BLaER1 treated with 17β-estradiol and CSF1 and Interleukin-3, amounts not matched to agents 10 nM and 100 nM (cell line): ENCODE results near the gene ARAP3.

Source experiments
- H3K27ac ChIP-seq, 11 experiments: shearing (Covaris generic); formaldehyde crosslinking; 2 replicates each; pipeline ENCODE4 v1.8.1; 2022
- H3K27me3 ChIP-seq, 11 experiments: shearing (Covaris generic); formaldehyde crosslinking; 2 replicates each; pipeline ENCODE4 v1.8.1; 2022
- H3K36me3 ChIP-seq, 11 experiments: shearing (Covaris generic); formaldehyde crosslinking; 2 replicates each; pipeline ENCODE4 v1.8.1; 2022
- H3K4me1 ChIP-seq, 10 experiments: shearing (Covaris generic); formaldehyde crosslinking; 2 replicates each; pipeline ENCODE4 v1.8.1; 2022
- H3K4me2 ChIP-seq, 11 experiments: shearing (Covaris generic); formaldehyde crosslinking; 2 replicates each; pipeline ENCODE4 v1.8.1; 2022
- H3K4me3 ChIP-seq, 10 experiments: shearing (Covaris generic); formaldehyde crosslinking; 2 replicates each; pipeline ENCODE4 v1.8.1; 2022
- H3K9ac ChIP-seq, 11 experiments: shearing (Covaris generic); formaldehyde crosslinking; 2 replicates each; pipeline ENCODE4 v1.8.1; 2022
- H3K9me3 ChIP-seq, 11 experiments: shearing (Covaris generic); formaldehyde crosslinking; replicated peaks in 1 of 11; 2 replicates each; pipeline ENCODE4 v1.8.1; 2022
- H4K20me1 ChIP-seq, 11 experiments: shearing (Covaris generic); formaldehyde crosslinking; 2 replicates each; pipeline ENCODE4 v1.8.1; 2022
- Cebpa-rat ChIP-seq, 11 experiments: shearing (Covaris generic); IDR thresholded peaks; 2 replicates each; pipeline ENCODE4 v1.8.1; 2022

ARAP3 gene

DNA sequence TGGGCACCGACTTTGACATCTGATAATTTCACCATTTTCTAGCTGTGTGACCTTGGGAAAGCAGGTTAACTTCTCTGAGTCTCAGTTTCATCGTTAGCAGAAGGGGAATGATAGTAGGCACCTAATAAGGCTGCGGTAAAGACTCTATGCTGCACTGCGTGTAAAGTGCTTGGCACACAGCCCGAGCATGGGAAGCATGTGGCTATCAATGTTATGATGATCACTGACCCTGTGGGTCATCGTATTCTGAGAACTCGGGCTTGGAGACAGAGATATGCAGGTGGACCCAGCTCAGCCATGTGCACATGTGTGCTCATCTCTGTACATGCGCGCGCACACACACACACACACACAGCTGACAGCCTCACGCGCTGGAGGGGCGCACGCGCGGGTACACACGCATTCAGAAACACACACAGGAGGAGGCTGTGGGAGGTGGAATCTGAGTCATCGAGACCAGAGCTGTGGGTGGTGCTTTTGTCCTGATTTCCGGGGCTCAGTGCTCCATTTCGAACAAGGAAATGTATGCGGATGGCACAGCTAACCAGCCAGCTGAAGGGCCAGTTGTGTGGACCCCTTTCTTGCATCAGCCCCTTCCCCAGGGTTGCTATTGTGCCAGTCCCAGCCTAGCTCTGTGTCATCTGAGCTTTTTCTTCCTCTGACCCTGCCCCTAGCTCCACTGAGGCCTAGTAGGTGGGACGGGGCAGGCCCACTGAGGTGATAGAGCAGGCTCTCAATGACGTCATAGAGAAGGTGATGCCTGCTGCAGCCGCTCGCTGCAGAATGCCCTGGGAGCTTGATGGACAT lies 11.1 kb upstream of the ARAP3 start:
- Histone ChIP-seq H3K27me3 (no peaks in the 10 kb centered on the region), H3K4me3 (no peak overlapping the region), H4K20me1 (no peaks in the 10 kb centered on the region), H3K9me3 (no peaks in the 10 kb centered on the region), H3K4me1 (peaks cover 5 to 25% (median 14%) of the 10 kb centered on the region in 10 experiments; a peak in 18 of 20 replicates), H3K36me3 (no peaks in the 10 kb centered on the region), H3K4me2 (peak overlapping the region; percentile 66 to 91 (median 80); a peak in 17 of 22 replicates), H3K27ac (no peak overlapping the region), H3K9ac (no peak overlapping the region; a peak in 1 of 22 replicates)
- no peak for TF ChIP-seq Cebpa-rat (IDR thresholded peaks at IDR 0.05)

DNA sequence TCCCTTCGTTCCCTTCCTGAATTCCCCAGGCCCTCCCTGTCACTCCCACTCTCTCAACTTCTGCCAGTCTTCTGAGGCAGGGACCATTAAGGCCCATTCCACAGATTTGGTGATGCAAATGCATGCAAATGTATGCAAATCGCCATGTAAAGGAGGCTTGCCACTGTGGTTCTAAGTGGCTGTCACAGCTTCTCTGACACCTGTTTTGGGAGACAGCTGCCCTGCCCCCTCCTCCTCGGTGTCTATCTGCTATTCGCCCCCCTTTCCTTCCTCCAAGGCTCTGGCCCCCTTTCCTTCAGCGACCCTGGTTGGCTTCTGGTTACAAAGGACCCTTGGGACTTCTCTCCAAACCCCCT lies 10.5 kb upstream of the ARAP3 start:
- no peak for TF ChIP-seq Cebpa-rat (IDR thresholded peaks at IDR 0.05)
- H3K4me2 ChIP-seq: peak overlapping the region; percentile 66 to 91 (median 80)
- peak overlapping the region; percentile 42 to 68 (median 51); a peak in 18 of 20 replicates for H3K4me3 ChIP-seq
- H3K27me3 ChIP-seq: no peaks in the 10 kb centered on the region
- H3K27ac ChIP-seq: no peak overlapping the region
- peak overlapping the region in 8 of 11 experiments; percentile 9 to 59 (median 48); a peak in 10 of 22 replicates for H3K9ac ChIP-seq
- H4K20me1 ChIP-seq: no peaks in the 10 kb centered on the region
- H3K36me3 ChIP-seq: no peaks in the 10 kb centered on the region
- peaks cover 5 to 25% (median 14%) of the 10 kb centered on the region in 10 experiments; a peak in 18 of 20 replicates for H3K4me1 ChIP-seq
- H3K9me3 ChIP-seq: no peaks in the 10 kb centered on the region

DNA sequence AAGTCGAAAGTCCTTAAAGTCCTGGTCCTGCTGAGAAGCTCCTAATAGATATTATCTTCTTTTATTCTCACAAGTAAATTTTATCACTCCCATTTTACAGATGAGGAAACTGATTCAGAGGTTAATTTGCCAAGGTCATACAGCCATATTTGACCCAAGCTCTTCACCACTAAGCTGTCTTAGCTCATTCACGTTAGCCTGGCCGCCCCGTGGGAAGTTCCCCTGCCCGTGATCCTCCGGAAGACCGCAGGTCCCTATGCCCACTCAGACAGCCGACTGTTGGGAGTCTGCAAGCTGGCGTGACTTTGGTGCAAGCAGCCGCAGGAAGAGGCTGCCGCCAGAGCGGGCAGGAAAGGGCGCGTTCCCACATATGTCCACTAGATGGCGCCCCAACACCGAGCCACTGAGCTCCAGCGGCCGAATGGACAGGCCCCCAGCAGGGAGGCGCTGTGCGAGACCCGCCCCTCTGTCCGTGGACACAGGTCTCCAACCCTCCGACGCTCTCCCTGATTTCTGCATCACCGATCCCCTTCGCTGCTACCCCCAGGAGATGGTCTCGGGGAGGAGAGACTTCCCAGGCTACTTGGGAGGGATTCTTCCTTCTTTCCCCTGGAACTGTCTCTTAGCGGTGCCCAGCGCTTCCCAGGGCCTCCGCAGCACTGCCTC lies 10.0 kb upstream of the ARAP3 start:
- Histone ChIP-seq H3K27me3 (no peaks in the 10 kb centered on the region), H3K9ac (peak overlapping the region in 8 of 11 experiments; percentile 9 to 59 (median 48); a peak in 10 of 22 replicates), H3K4me1 (peaks cover 5 to 26% (median 16%) of the 10 kb centered on the region in 10 experiments; a peak in 18 of 20 replicates), H3K27ac (no peak overlapping the region), H3K4me2 (peak overlapping the region; percentile 66 to 91 (median 80)), H3K4me3 (peak overlapping the region; percentile 42 to 68 (median 51); a peak in 18 of 20 replicates), H4K20me1 (no peaks in the 10 kb centered on the region), H3K9me3 (no peaks in the 10 kb centered on the region), H3K36me3 (no peaks in the 10 kb centered on the region)
- no peak for TF ChIP-seq Cebpa-rat (IDR thresholded peaks at IDR 0.05)

DNA sequence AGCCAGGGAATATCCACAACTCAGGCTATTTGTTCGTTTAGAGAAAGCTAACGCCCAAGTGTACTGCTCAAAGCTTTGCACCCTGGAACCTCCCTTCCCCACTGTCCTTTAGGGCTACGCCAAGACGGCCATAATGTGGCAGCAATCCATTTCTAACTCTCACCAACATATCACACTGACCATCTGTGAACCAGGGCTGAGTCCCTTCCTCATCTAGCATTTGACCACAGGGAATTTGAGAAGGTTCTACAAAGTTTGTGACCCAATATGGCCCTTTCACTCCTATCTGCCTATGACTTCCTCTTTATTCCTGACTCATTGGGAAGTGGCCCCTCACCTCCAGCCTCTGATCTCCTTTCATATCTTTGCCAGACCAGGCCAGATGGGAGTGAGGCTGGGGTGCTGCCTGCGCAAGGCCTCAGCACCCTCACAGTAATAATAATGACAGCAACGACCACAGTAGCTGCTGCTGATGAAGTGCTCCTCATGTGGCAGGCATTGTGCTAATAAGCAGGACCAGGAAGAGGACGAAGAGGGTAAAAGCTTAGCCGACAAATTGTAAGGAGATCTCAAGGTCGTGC lies 9.3 kb upstream of the ARAP3 start:
- no peak for TF ChIP-seq Cebpa-rat (IDR thresholded peaks at IDR 0.05)
- H3K9ac ChIP-seq: peak overlapping the region in 1 of 11 experiments; percentile 35; a peak in 1 of 22 replicates
- H3K4me3 ChIP-seq: no peak overlapping the region
- no peaks in the 10 kb centered on the region for H4K20me1 ChIP-seq
- H3K9me3 ChIP-seq: no peaks in the 10 kb centered on the region
- H3K4me2 ChIP-seq: peak overlapping the region in 4 of 11 experiments; percentile 80 to 91 (median 84); a peak in 7 of 22 replicates
- no peak overlapping the region for H3K27ac ChIP-seq
- H3K4me1 ChIP-seq: peaks cover 5 to 32% (median 19%) of the 10 kb centered on the region in 10 experiments; a peak in 18 of 20 replicates
- H3K36me3 ChIP-seq: no peaks in the 10 kb centered on the region
- no peaks in the 10 kb centered on the region for H3K27me3 ChIP-seq

DNA sequence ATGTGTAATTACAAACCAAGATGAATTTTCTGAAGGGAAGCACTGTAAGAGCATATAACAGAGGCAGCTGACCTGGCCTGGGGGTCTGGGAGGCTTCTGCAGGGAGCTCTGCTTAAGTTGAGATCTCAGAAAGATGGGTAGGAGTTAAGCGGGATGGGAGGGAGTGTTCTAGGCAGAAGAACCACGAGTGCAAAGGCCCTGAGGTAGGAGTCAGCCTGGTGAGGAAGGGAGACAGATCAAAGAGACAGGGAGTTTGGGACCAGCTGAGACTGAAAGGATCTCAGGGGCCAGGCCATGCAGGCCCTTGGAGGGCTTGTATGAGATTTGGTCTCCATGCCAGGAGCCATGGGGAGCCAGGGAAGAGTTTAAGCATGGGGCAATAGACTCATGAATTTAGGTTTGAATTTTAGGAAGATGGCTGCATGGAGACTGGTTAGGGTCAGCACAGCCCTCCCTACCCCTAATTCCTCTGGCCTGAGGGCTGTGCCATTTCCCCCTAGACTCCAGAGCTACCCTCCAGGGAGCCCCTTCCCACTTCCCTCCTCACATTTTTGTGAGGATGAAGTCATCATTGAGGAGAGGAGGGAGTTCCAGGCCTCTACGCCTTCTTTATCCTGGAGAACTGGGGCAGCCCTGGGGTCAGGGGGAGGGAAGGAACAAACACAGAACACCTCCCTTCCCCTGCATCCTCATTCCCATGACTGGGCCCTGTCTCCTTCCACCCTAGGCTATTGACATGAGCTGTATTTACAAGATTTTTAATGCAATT lies 4.8 kb upstream of the ARAP3 start:
- peak overlapping the region in 7 of 11 experiments; percentile 1 to 18 (median 16); a peak in 6 of 22 replicates for H3K4me2 ChIP-seq
- H3K9ac ChIP-seq: no peak overlapping the region
- H3K27ac ChIP-seq: 0 out of 22 replicates have a peak overlapping the region, but pooled peaks of 1 of the 11 experiments have one; percentile 6
- no peak overlapping the region for H3K4me3 ChIP-seq
- no peaks in the 10 kb centered on the region for H3K27me3 ChIP-seq
- no peaks in the 10 kb centered on the region for H3K9me3 ChIP-seq
- TF ChIP-seq Cebpa-rat (IDR thresholded peaks at IDR 0.05): no peak
- no peaks in the 10 kb centered on the region for H3K36me3 ChIP-seq
- H4K20me1 ChIP-seq: no peaks in the 10 kb centered on the region
- H3K4me1 ChIP-seq: peaks cover 35 to 58% (median 47%) of the 10 kb centered on the region in 10 experiments

DNA sequence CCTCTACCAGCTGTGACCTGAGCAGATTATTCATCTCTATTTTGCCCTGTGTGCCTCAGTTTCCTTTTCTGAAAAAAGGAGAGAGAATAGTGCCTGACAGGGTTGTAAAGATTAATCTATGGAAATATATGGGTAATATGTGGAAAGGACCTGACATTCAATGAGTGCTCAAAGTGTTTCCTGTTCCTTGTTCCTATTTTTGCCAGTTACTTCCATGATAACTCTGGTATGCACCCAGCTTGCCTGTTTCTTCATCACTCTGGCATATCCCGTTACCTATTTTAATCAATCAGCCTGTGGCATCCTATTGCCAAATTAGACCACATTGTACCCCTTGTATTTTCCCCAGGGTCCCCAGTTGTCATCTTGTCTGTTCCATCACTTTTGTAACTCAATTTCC lies 3.6 kb upstream of the ARAP3 start:
- peaks cover 47 to 66% (median 57%) of the 10 kb centered on the region in 10 experiments for H3K4me1 ChIP-seq
- no peak overlapping the region for H3K4me3 ChIP-seq
- H3K9me3 ChIP-seq: no peaks in the 10 kb centered on the region
- H3K27ac ChIP-seq: peak overlapping the region in 2 of 11 experiments; percentile 3 to 4; a peak in 2 of 22 replicates
- H3K9ac ChIP-seq: no peak overlapping the region
- H3K36me3 ChIP-seq: no peaks in the 10 kb centered on the region
- TF ChIP-seq Cebpa-rat (IDR thresholded peaks at IDR 0.05): no peak
- peaks cover 0 to 3% (median 0%) of the 10 kb centered on the region in 11 experiments; a peak in 2 of 22 replicates for H4K20me1 ChIP-seq
- H3K4me2 ChIP-seq: peak overlapping the region; percentile 39 to 100 (median 77); a peak in 20 of 22 replicates
- H3K27me3 ChIP-seq: no peaks in the 10 kb centered on the region

DNA sequence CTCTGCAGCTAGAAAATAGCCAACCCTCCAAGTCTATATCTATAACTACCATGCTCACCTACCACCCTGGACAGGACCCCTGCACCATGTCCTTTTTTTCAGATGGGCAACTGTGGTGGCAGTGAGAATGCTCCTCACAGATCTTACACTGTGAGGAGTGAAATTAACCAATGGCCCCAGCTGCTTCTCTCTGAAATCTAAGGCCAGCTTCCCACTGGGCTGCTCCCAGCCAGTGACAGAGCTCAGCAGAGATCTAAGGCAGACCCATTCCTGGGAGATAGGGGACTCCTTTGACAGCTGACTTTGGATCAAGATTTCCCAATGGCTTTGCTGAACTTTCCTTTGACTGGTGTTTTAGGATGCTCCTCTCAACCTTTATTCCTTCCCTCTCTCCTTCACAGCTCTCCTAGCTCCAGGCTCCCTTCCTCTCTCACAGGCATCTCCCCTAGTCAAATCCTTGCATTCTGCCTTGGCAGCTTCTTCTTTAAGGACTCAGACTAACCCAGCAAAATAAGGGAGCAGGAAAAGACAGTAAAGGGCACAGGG lies 1.6 kb upstream of the ARAP3 start:
- H3K36me3 ChIP-seq: peaks cover 0 to 9% (median 0%) of the 10 kb centered on the region in 11 experiments; a peak in 4 of 22 replicates
- no peaks in the 10 kb centered on the region for H3K9me3 ChIP-seq
- H3K9ac ChIP-seq: peak overlapping the region in 1 of 11 experiments; percentile 81; a peak in 3 of 22 replicates
- H3K27ac ChIP-seq: peak overlapping the region in 10 of 11 experiments; percentile 20 to 94 (median 86); a peak in 17 of 22 replicates
- H3K4me3 ChIP-seq: peak overlapping the region in 2 of 10 experiments; percentile 65 to 71; a peak in 1 of 20 replicates
- no peaks in the 10 kb centered on the region for H3K27me3 ChIP-seq
- H4K20me1 ChIP-seq: peaks cover 0 to 14% (median 0%) of the 10 kb centered on the region in 11 experiments; a peak in 3 of 22 replicates
- H3K4me2 ChIP-seq: peak overlapping the region; percentile 90 to 100 (median 99); a peak in 21 of 22 replicates
- no peak for TF ChIP-seq Cebpa-rat (IDR thresholded peaks at IDR 0.05)
- H3K4me1 ChIP-seq: peaks cover 58 to 80% (median 70%) of the 10 kb centered on the region in 10 experiments

DNA sequence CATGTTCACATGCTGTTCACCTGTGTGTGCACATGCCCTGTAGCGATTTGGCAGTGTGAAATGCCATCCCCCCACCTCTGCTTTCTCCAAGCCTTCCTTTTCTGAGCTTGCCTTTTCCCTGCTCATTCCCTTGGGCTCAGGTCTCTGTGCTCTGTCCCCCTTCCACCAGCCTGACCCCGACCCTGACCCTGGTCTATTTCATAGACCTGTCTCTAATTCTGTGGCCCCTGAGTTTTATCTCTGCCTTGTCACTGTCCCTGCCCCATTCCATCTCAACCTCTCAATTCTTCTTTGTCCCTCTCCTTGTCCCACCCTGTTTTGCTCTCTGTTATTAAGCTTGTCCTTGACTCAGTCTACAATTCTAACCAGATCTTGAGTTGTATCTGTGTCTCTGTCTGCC lies 735 bp downstream of the ARAP3 start:
- Histone ChIP-seq H3K4me3 (peak overlapping the region; percentile 49 to 71 (median 58)), H3K36me3 (peaks cover 0 to 26% (median 4%) of the 10 kb centered on the region in 11 experiments; a peak in 6 of 22 replicates), H3K4me2 (peak overlapping the region; percentile 90 to 100 (median 99)), H4K20me1 (peaks cover 0 to 25% (median 0%) of the 10 kb centered on the region in 11 experiments; a peak in 3 of 22 replicates), H3K4me1 (peaks cover 58 to 70% (median 66%) of the 10 kb centered on the region in 10 experiments), H3K9ac (peak overlapping the region; percentile 70 to 86 (median 80)), H3K9me3 (no peaks in the 10 kb centered on the region), H3K27ac (peak overlapping the region in 10 of 11 experiments; percentile 51 to 94 (median 88); a peak in 19 of 22 replicates), H3K27me3 (no peaks in the 10 kb centered on the region)
- no peak for TF ChIP-seq Cebpa-rat (IDR thresholded peaks at IDR 0.05)
